Keratinocyte (primary cell): ENCODE results near the gene EPHX1. TPM values are rescaled to one million over a fixed set of nuclear protein-coding genes. Genes with fewer than 3 reads are reported as not detected.
A peak's percentile ranks its signal among the peaks of the same experiment; 100 is the strongest.

Experiments used
- DNase-seq: peaks from one replicate; pipeline ENCODE4 v3.0.0-alpha.2; 2011; ENCODE audit warnings: low read depth, missing footprints, low spot score
- FAIRE-seq: peaks from 2 replicates; lab custom pipeline; 2011; peaks lifted over from hg19 to GRCh38; lab: Jason Lieb, UNC
- H2AFZ ChIP-seq: 2 replicates; pipeline ENCODE4 v1.6.0; 2012; ENCODE audit warnings: low read length, control low read depth, inconsistent platforms; ENCODE audit not compliant: control insufficient read depth
- H3K27ac ChIP-seq: 2 replicates; pipeline ENCODE4 v1.5.1; 2011; ENCODE audit warnings: low read length; ENCODE audit not compliant: control insufficient read depth, insufficient read depth
- H3K27me3 ChIP-seq: 3 replicates; pipeline ENCODE4 v1.6.0; 2011; ENCODE audit warnings: low read length; ENCODE audit not compliant: control insufficient read depth, insufficient read depth; ENCODE audit errors: extremely low read depth
- H3K36me3 ChIP-seq, 2 experiments: 2 replicates in 1 of 2; 3 replicates in 1 of 2; pipeline ENCODE4 v1.5.1; 2011; ENCODE audit warnings: low read length in 2 of 2, mild to moderate bottlenecking in 1 of 2; ENCODE audit not compliant: control insufficient read depth in 2 of 2, insufficient read depth in 2 of 2; ENCODE audit errors: extremely low read depth in 1 of 2
- H3K4me1 ChIP-seq: 3 replicates; pipeline ENCODE4 v1.5.1; 2011; ENCODE audit warnings: low read length; ENCODE audit not compliant: control insufficient read depth, insufficient read depth; ENCODE audit errors: extremely low read depth
- H3K4me2 ChIP-seq: 3 replicates; pipeline ENCODE4 v1.6.0; 2011; ENCODE audit warnings: low read depth, low read length; ENCODE audit not compliant: control insufficient read depth, insufficient read depth; ENCODE audit errors: extremely low read depth
- H3K4me3 ChIP-seq, 3 experiments: fragments of 200-600 bp in 1 of 3; sonication (generic) in 1 of 3; 2 replicates in 2 of 3; 3 replicates in 1 of 3; pipeline ENCODE4 v1.5.1; 2011 to 2016; ENCODE audit warnings: low read length in 3 of 3, mild to moderate bottlenecking in 3 of 3, control low read depth in 2 of 3, inconsistent platforms in 1 of 3, low read depth in 1 of 3, mixed read lengths in 1 of 3, mixed run types in 1 of 3, moderate library complexity in 1 of 3; ENCODE audit not compliant: control insufficient read depth in 2 of 3, insufficient read depth in 2 of 3; ENCODE audit errors: extremely low read depth in 1 of 3
- H3K79me2 ChIP-seq: 2 replicates; pipeline ENCODE4 v1.6.0; 2012; ENCODE audit warnings: low read length; ENCODE audit not compliant: control insufficient read depth, insufficient read depth
- H3K9ac ChIP-seq: 3 replicates; pipeline ENCODE4 v1.6.0; 2011; ENCODE audit warnings: low read length; ENCODE audit not compliant: control insufficient read depth, insufficient read depth; ENCODE audit errors: extremely low read depth
- H3K9me1 ChIP-seq: 3 replicates; pipeline ENCODE4 v1.6.0; 2011; ENCODE audit warnings: low read length; ENCODE audit not compliant: control insufficient read depth, insufficient read depth; ENCODE audit errors: extremely low read depth
- H3K9me3 ChIP-seq: 2 replicates; pipeline ENCODE4 v1.5.1; 2012; ENCODE audit warnings: low read depth, low read length; ENCODE audit not compliant: control insufficient read depth
- H4K20me1 ChIP-seq: 3 replicates; pipeline ENCODE4 v1.6.0; 2011; ENCODE audit warnings: low read length; ENCODE audit not compliant: control insufficient read depth, insufficient read depth; ENCODE audit errors: extremely low read depth
- EZH2 ChIP-seq: IDR thresholded peaks from one replicate; pipeline ENCODE4 v1.6.1; 2012; ENCODE audit warnings: inconsistent platforms, mild to moderate bottlenecking, low read length, moderate library complexity
- dilution Hi-C: fragments of 300-500 bp; cut with MboI; formaldehyde crosslinking; loops from one replicate; pipeline ENCODE4 v1.7.0; 2020; ENCODE audit warnings: low sequenced_read_pairs; ENCODE audit not compliant: extremely low pct_ligation_motif_present
- polyA plus RNA-seq, 5 experiments: library from polyadenylated mRNA; depleted of rRNA in 3 of 5; stranded (reverse) in 3 of 5; stranded (forward) in 1 of 5; unstranded in 1 of 5; fragments of >200 nt; gene quantifications; 1 replicate in 1 of 5; 2 replicates in 3 of 5; 3 replicates in 1 of 5; pipeline versions ENCODE4 v1.2.1 to v1.2.3, GENCODE V29; 2011 to 2012; ENCODE audit warnings: missing spikeins in 2 of 5, low read depth in 1 of 5, low replicate concordance in 1 of 5
- TF ChIP-seq, protein P1 (sequence below), 3 experiments: IDR thresholded peaks in 1 of 3; conservative IDR thresholded peaks in 1 of 3; optimal IDR thresholded peaks in 1 of 3; 2 replicates in 2 of 3; 3 replicates in 1 of 3; pipeline versions ENCODE3 to v1.5.1; 2011; ENCODE audit warnings: low read length in 3 of 3, mild to moderate bottlenecking in 3 of 3, moderate library complexity in 2 of 3, control low read depth in 1 of 3, inconsistent platforms in 1 of 3; ENCODE audit not compliant: insufficient read depth in 2 of 3; ENCODE audit errors: extremely low read depth in 1 of 3

The EPHX1 gene
- polyA plus RNA-seq, 1 donor (not counting 4 experiments of a cell fraction or from before 2014, with no cell fraction given), result 6.4 TPM

DNA sequence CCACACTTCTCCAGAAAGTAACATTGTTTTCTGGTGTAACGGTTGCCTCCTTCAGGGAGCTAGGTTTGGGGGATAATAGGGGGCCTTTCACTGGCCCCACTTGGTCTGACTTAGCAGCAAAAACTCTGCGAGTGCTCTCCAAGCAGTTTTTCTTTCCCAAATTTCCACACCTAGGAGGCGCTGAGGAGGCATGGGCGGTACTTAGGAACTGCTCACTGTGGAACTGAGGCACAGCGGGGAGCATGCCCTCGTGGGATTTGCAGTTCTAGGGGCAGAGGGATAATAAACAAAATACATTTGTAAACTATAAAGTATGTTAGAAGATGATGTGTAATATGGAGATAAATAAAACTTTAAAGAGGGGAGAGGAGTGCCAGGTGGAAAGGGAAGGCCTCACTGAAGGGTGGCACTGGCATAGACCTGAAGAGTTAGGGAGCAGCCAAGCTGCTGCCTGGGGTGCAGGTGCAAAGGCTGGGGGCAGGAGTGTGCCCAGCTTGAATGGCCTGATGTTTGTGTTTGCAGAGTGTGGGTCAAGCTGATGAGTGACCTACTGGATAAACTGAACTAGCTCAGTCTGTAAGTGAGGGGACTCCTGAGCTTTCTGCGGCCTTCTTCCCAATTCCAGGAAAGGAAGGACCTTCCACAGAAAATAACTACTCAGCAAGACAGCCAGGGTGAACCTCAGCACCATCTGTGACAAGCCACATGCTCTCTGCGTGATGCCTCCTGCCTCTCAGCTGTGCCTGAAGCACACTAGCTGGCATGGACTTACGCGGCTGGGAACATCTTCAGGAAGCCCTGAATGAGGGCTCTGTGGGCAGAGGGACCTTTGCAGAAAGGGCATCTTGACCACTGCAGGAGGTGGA lies 1.9 kb downstream of the EPHX1 start:
- Histone ChIP-seq H2AFZ (no peak overlapping the region), H4K20me1 (no peaks in the 10 kb centered on the region), H3K4me3 (no peak overlapping the region), H3K9me1 (no peaks in the 10 kb centered on the region), H3K36me3 (no peaks in the 10 kb centered on the region), H3K4me2 (no peak overlapping the region), H3K27me3 (no peaks in the 10 kb centered on the region), H3K4me1 (peaks cover 5% of the 10 kb centered on the region), H3K79me2 (no peaks in the 10 kb centered on the region), H3K27ac (no peak overlapping the region), H3K9me3 (no peaks in the 10 kb centered on the region), H3K9ac (no peak overlapping the region)
- FAIRE-seq, result no peak
- DNase-seq, result no peak
- TF ChIP-seq, protein P1, sequence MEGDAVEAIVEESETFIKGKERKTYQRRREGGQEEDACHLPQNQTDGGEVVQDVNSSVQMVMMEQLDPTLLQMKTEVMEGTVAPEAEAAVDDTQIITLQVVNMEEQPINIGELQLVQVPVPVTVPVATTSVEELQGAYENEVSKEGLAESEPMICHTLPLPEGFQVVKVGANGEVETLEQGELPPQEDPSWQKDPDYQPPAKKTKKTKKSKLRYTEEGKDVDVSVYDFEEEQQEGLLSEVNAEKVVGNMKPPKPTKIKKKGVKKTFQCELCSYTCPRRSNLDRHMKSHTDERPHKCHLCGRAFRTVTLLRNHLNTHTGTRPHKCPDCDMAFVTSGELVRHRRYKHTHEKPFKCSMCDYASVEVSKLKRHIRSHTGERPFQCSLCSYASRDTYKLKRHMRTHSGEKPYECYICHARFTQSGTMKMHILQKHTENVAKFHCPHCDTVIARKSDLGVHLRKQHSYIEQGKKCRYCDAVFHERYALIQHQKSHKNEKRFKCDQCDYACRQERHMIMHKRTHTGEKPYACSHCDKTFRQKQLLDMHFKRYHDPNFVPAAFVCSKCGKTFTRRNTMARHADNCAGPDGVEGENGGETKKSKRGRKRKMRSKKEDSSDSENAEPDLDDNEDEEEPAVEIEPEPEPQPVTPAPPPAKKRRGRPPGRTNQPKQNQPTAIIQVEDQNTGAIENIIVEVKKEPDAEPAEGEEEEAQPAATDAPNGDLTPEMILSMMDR (optimal IDR thresholded peaks at IDR 0.05 in 1 of 3, IDR thresholded peaks at IDR 0.05 in 1 of 3, conservative IDR thresholded peaks at IDR 0.05 in 1 of 3; ENCODE audit: extremely low read depth in 1 of 3, insufficient read depth in 2 of 3, low read length in 3 of 3), result peak; percentile 37 to 55 (median 51)
- no peak for TF ChIP-seq EZH2
- dilution Hi-C loops, result no loop called here

DNA sequence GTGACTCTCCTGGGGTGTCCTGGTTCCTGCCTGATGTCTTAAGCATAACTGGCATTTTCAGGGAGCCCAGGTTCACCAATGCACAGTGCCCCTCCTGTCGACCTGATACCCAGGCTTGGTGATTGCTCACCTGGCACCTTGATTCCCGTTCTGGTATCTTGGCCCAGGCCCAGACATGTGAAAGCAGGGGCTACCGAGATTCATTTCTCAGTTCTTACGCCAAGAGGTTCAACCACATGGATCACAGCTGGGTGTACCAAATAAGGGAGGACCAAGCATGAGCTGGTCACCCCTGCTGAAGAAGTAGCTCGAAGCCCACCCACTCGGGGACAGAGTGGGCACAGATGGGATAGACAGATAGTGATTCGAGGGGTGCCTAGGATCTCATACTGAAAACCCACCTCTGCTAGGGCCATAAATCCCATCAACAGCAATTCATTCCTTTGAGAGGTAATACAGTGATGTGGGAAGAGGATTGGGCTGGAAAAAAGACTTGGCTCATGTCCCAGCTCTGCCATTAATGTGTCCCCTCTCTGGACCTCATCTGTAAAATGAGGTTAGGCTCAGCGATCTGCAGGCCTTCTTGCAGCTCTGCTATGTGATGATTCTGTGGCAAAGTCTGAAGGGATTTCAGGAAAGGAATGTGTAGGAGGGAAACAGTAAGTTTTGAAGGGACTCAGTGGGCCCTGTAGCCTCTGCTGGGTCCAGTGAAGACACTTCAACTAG lies 2.7 kb downstream of the EPHX1 start:
- Histone ChIP-seq H3K27me3 (no peaks in the 10 kb centered on the region), H2AFZ (no peak overlapping the region), H3K4me3 (no peak overlapping the region), H3K9ac (no peak overlapping the region), H3K36me3 (no peaks in the 10 kb centered on the region), H4K20me1 (no peaks in the 10 kb centered on the region), H3K4me2 (no peak overlapping the region), H3K79me2 (no peaks in the 10 kb centered on the region), H3K9me1 (no peaks in the 10 kb centered on the region), H3K27ac (no peak overlapping the region), H3K4me1 (peaks cover 11% of the 10 kb centered on the region), H3K9me3 (no peaks in the 10 kb centered on the region)
- FAIRE-seq (no peak), DNase-seq (no peak)
- dilution Hi-C loops, result no loop called here
- TF ChIP-seq EZH2, result no peak
- TF ChIP-seq, protein P1 (optimal IDR thresholded peaks at IDR 0.05 in 1 of 3, IDR thresholded peaks at IDR 0.05 in 1 of 3, conservative IDR thresholded peaks at IDR 0.05 in 1 of 3; ENCODE audit: extremely low read depth in 1 of 3, insufficient read depth in 2 of 3, low read length in 3 of 3), result no peak
